ENCODE data around the gene CUL9. TPM values are rescaled to one million over a fixed set of nuclear protein-coding genes. Genes with fewer than 3 reads are reported as not detected.

The CUL9 gene
- total RNA-seq, 5 donors from 2014 or later (not counting 1 experiment from before 2014, with no cell fraction given), result 92.5 to 107 (median 96.5) TPM

- H3K4me3 ChIP-seq (ENCODE audit: control insufficient read depth in 1 of 2, extremely low read depth in 1 of 2, low read length in 1 of 2), result peak overlapping the region; percentile 56 to 63
- POLR2A ChIA-PET, result no interaction called here
- ATAC-seq (replicated peaks in 1 of 4), result peak; percentile 4 to 14 (median 11)
- H3K4me1 ChIP-seq (ENCODE audit: control insufficient read depth in 1 of 2, extremely low read depth in 1 of 2, insufficient read depth in 2 of 2, low read length in 2 of 2), result peaks cover 7 to 21% of the 10 kb centered on the region in 2 experiments
- H3K27ac ChIP-seq (ENCODE audit: low read length), result no peak overlapping the region
- peaks cover under 1 to 8% of the 10 kb centered on the region in 2 donors for H3K27me3 Mint-ChIP-seq
- CTCF ChIA-PET, result interaction anchor here in 1 of 2 donors (0.8 to 1.0 kb wide), 2 partner anchors 17 kb away, joined by 3 to 5 read pairs; partner anchors contain the start of gene DNPH1
- no peaks in the 10 kb centered on the region for H3K36me3 Mint-ChIP-seq
- no peaks in the 10 kb centered on the region for H3K36me3 ChIP-seq (ENCODE audit: control insufficient read depth in 2 of 2, extremely low read depth in 1 of 2, insufficient read depth in 1 of 2, low read length in 1 of 2)
- H3K27ac Mint-ChIP-seq, result no peak overlapping the region
- DNase-seq, result peak in 1 of 35 experiments; percentile 32
- H3K27me3 ChIP-seq (replicated peaks in 1 of 2; ENCODE audit: control insufficient read depth in 2 of 2, extremely low read depth in 1 of 2, insufficient read depth in 2 of 2, low read length in 1 of 2), result peaks cover 14 to 51% of the 10 kb centered on the region in 2 experiments
- no peaks in the 10 kb centered on the region for H3K9me3 ChIP-seq
- H3K4me3 Mint-ChIP-seq, result peak overlapping the region; percentile 82 to 85 (median 85)
- no peaks in the 10 kb centered on the region for H3K9me3 Mint-ChIP-seq
- peaks cover 11 to 17% (median 12%) of the 10 kb centered on the region in 3 donors for H3K4me1 Mint-ChIP-seq
- 59% methylated on average over 9 of the region's 27 CpGs for WGBS (ENCODE audit: insufficient coverage)
These were observed 64.5 kb downstream of the CUL9 start for GRCh38 chr6:43246301-43247113.

GRCh38 chr6:43247114-43247999 lies 65.4 kb downstream of the CUL9 start:
- peaks cover 16 to 48% of the 10 kb centered on the region in 2 experiments for H3K27me3 ChIP-seq (replicated peaks in 1 of 2; ENCODE audit: control insufficient read depth in 2 of 2, extremely low read depth in 1 of 2, insufficient read depth in 2 of 2, low read length in 1 of 2)
- 5% methylated on average over 22 of the region's 46 CpGs for WGBS (ENCODE audit: insufficient coverage)
- ChIA-PET CTCF (interaction anchor here in 1 of 2 donors (0.8 to 1.0 kb wide), 2 partner anchors 16 to 18 kb away, joined by 3 to 5 read pairs; partner anchors contain the start of gene DNPH1), POLR2A (interaction anchor here in 1 of 2 donors (0.6 kb wide), 1 partner anchor 228 kb away, joined by 3 read pairs; no protein-coding TSS in a partner anchor)
- no peaks in the 10 kb centered on the region for H3K36me3 ChIP-seq (ENCODE audit: control insufficient read depth in 2 of 2, extremely low read depth in 1 of 2, insufficient read depth in 1 of 2, low read length in 1 of 2)
- DNase-seq, result peak; percentile 62 to 88 (median 76)
- Mint-ChIP-seq H3K27ac (peak overlapping the region; percentile 72 to 89), H3K36me3 (no peaks in the 10 kb centered on the region), H3K27me3 (peaks cover 6 to 14% of the 10 kb centered on the region in 2 donors), H3K9me3 (no peaks in the 10 kb centered on the region), H3K4me1 (peaks cover 11 to 20% (median 14%) of the 10 kb centered on the region in 3 donors), H3K4me3 (peak overlapping the region; percentile 82 to 85 (median 85))
- peak overlapping the region; percentile 58 for H3K27ac ChIP-seq (ENCODE audit: low read length)
- H3K9me3 ChIP-seq, result no peaks in the 10 kb centered on the region
- peaks cover 7 to 21% of the 10 kb centered on the region in 2 experiments for H3K4me1 ChIP-seq (ENCODE audit: control insufficient read depth in 1 of 2, extremely low read depth in 1 of 2, insufficient read depth in 2 of 2, low read length in 2 of 2)
- peak overlapping the region; percentile 56 to 63 for H3K4me3 ChIP-seq (ENCODE audit: control insufficient read depth in 1 of 2, extremely low read depth in 1 of 2, low read length in 1 of 2)
- ATAC-seq (replicated peaks in 1 of 4), result peak; percentile 96 to 98 (median 98)

GRCh38 chr6:43248101-43248500 lies 66.1 kb downstream of the CUL9 start:
- WGBS (ENCODE audit: insufficient coverage), result no CpG with 5 or more reads among the region's 3 CpGs
- POLR2A ChIA-PET, result interaction anchor here in 1 of 2 donors (0.6 kb wide), 1 partner anchor 227 kb away, joined by 3 read pairs; no protein-coding TSS in a partner anchor

GRCh38 chr6:43248791-43249190 lies 66.8 kb downstream of the CUL9 start:
- Histone ChIP-seq H3K4me3 (ENCODE audit: control insufficient read depth in 1 of 2, extremely low read depth in 1 of 2, low read length in 1 of 2) (no peak overlapping the region), H3K27me3 (replicated peaks in 1 of 2; ENCODE audit: control insufficient read depth in 2 of 2, extremely low read depth in 1 of 2, insufficient read depth in 2 of 2, low read length in 1 of 2) (peaks cover 14 to 50% of the 10 kb centered on the region in 2 experiments), H3K27ac (ENCODE audit: low read length) (no peak overlapping the region), H3K9me3 (no peaks in the 10 kb centered on the region), H3K4me1 (ENCODE audit: control insufficient read depth in 1 of 2, extremely low read depth in 1 of 2, insufficient read depth in 2 of 2, low read length in 2 of 2) (peaks cover 7 to 21% of the 10 kb centered on the region in 2 experiments), H3K36me3 (ENCODE audit: control insufficient read depth in 2 of 2, extremely low read depth in 1 of 2, insufficient read depth in 1 of 2, low read length in 1 of 2) (no peaks in the 10 kb centered on the region)
- H3K9me3 Mint-ChIP-seq, result no peaks in the 10 kb centered on the region
- ChIA-PET CTCF (no interaction called here), POLR2A (no interaction called here)
- H3K4me1 Mint-ChIP-seq, result peaks cover 11 to 20% (median 14%) of the 10 kb centered on the region in 3 donors
- H3K27me3 Mint-ChIP-seq, result peaks cover 14 to 25% of the 10 kb centered on the region in 2 donors
- ATAC-seq (replicated peaks in 1 of 4), result no peak
- no peaks in the 10 kb centered on the region for H3K36me3 Mint-ChIP-seq
- DNase-seq, result no peak
- peak overlapping the region in 1 of 3 donors; percentile 10 for H3K4me3 Mint-ChIP-seq
- H3K27ac Mint-ChIP-seq, result no peak overlapping the region

More at GRCh38 chr6:43248101-43248500, 66.1 kb downstream of the CUL9 start:
- peaks cover 7 to 21% of the 10 kb centered on the region in 2 experiments for H3K4me1 ChIP-seq (ENCODE audit: control insufficient read depth in 1 of 2, extremely low read depth in 1 of 2, insufficient read depth in 2 of 2, low read length in 2 of 2)
- Mint-ChIP-seq H3K36me3 (no peaks in the 10 kb centered on the region), H3K4me3 (peak overlapping the region; percentile 82 to 85 (median 85)), H3K4me1 (peaks cover 11 to 20% (median 14%) of the 10 kb centered on the region in 3 donors), H3K27me3 (peaks cover 11 to 20% of the 10 kb centered on the region in 2 donors), H3K9me3 (no peaks in the 10 kb centered on the region), H3K27ac (no peak overlapping the region)
- DNase-seq, result no peak
- CTCF ChIA-PET, result interaction anchor here in 1 of 2 donors (0.5 kb wide), 1 partner anchor 247 kb away, joined by 4 read pairs; no protein-coding TSS in a partner anchor
- H3K27me3 ChIP-seq (replicated peaks in 1 of 2; ENCODE audit: control insufficient read depth in 2 of 2, extremely low read depth in 1 of 2, insufficient read depth in 2 of 2, low read length in 1 of 2), result peaks cover 14 to 47% of the 10 kb centered on the region in 2 experiments
- no peak overlapping the region for H3K4me3 ChIP-seq (ENCODE audit: control insufficient read depth in 1 of 2, extremely low read depth in 1 of 2, low read length in 1 of 2)
- no peak for ATAC-seq (replicated peaks in 1 of 4)
- no peaks in the 10 kb centered on the region for H3K9me3 ChIP-seq
- no peak overlapping the region for H3K27ac ChIP-seq (ENCODE audit: low read length)
- H3K36me3 ChIP-seq (ENCODE audit: control insufficient read depth in 2 of 2, extremely low read depth in 1 of 2, insufficient read depth in 1 of 2, low read length in 1 of 2), result no peaks in the 10 kb centered on the region

- Mint-ChIP-seq H3K4me3 (no peak overlapping the region), H3K4me1 (peaks cover 11 to 20% (median 14%) of the 10 kb centered on the region in 3 donors), H3K27me3 (peaks cover 18 to 34% of the 10 kb centered on the region in 2 donors), H3K9me3 (no peaks in the 10 kb centered on the region), H3K27ac (peak overlapping the region in 1 of 2 donors; percentile 4), H3K36me3 (no peaks in the 10 kb centered on the region)
- Histone ChIP-seq H3K9me3 (no peaks in the 10 kb centered on the region), H3K27ac (ENCODE audit: low read length) (no peak overlapping the region), H3K27me3 (replicated peaks in 1 of 2; ENCODE audit: control insufficient read depth in 2 of 2, extremely low read depth in 1 of 2, insufficient read depth in 2 of 2, low read length in 1 of 2) (peaks cover 6 to 41% of the 10 kb centered on the region in 2 experiments), H3K4me3 (ENCODE audit: control insufficient read depth in 1 of 2, extremely low read depth in 1 of 2, low read length in 1 of 2) (no peak overlapping the region), H3K4me1 (ENCODE audit: control insufficient read depth in 1 of 2, extremely low read depth in 1 of 2, insufficient read depth in 2 of 2, low read length in 2 of 2) (peaks cover 7 to 21% of the 10 kb centered on the region in 2 experiments), H3K36me3 (ENCODE audit: control insufficient read depth in 2 of 2, extremely low read depth in 1 of 2, insufficient read depth in 1 of 2, low read length in 1 of 2) (no peaks in the 10 kb centered on the region)
- POLR2A ChIA-PET, result interaction anchor here in 1 of 2 donors (0.5 kb wide), 1 partner anchor 158 kb away, joined by 7 read pairs; no protein-coding TSS in a partner anchor
- WGBS (ENCODE audit: insufficient coverage), result 23% methylated on average over 5 of the region's 8 CpGs
- DNase-seq (no peak), ATAC-seq (replicated peaks in 1 of 4) (no peak)
- CTCF ChIA-PET, result interaction anchor here in 1 of 2 donors (0.5 kb wide), 1 partner anchor 140 kb away, joined by 4 read pairs; no protein-coding TSS in a partner anchor
These were observed 69.0 kb downstream of the CUL9 start for GRCh38 chr6:43250992-43251373.

Data from T-cell (primary cell).